Colon (tissue), 2 donors: ENCODE data around the gene MAML2.

Experiments used
- FAIRE-seq: peaks from 2 replicates; lab custom pipeline; 2012; peaks lifted over from hg19 to GRCh38; lab: Jason Lieb, UNC
- donor health status: control.
- donor health status: control.

Gene MAML2

DNA sequence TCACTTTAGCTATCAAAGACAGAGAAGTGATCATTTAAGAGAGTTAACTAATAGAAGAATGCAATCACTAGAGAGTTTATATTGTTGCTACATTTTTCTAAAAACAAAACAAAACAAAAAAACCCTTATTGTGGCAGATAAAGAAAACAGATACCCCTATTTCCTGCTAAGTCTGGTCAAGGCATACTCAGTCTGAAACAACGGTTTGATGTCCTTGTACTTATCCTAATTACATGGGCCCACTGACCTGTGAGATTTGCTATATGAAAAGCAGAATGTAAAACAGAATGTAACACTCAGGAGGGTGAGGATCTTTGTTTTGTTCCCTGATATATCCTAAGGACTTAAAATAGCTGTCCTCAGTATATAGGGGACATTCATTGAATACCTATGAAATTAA, 24.6 kb downstream of the MAML2 start:
- no peak for FAIRE-seq

DNA sequence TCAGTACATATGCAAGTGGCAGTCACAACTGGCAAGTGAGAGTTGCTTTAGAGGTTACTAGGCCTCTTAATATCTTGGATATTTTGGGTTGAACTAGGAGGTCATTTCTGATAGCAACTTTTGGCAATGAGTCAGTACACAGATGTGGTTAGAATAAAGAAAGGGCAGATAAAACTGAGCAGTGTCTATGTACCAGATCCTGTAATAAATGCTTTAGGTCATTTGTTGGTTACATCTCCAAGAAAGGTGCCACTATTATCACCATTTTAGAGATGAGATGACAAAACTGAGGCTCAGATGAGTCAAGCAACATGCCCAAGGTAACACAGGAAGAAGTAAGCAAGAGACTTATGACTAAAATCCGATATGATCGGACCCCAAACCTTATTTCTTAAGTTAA, 25.0 kb downstream of the MAML2 start:
- no peak for FAIRE-seq

DNA sequence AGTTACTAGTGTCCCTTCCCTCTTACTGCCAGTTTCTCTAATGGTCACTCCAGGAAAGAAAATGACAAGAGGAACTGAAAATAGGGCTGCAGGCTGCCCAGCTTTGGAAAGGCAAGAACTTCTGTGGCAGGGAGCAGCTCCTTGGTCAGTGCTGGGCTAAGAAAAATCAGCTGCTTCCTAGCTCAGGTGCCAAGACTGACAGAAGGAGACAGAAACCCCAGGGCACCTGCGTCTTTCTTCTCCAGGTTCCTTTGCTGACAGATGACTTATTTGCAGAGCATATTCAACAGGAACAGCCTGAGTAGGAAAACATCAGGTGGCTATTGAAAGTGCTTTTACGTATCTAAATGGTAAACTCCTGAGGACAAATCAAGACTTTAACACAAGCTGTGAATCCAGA, 25.4 kb downstream of the MAML2 start:
- no peak for FAIRE-seq

DNA sequence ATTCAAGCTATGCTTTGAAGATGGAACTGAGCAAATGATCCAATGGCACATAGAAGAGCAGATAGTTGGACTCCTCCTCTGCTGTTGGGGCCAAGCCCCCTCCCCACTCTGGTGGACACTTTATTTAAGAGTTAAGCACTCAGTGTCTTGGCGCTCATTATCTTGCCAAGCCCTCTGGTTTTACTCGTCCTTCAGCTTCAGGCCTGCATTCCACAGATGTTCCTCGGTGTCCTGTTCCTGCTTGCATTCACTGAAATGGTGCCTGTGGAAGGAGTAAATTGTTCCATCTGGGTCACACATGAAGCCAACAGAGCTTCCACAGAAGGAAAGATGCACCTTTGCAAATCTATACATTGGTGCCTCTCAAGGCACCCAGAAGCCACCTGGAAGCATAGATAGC, 26.1 kb downstream of the MAML2 start:
- no peak for FAIRE-seq

DNA sequence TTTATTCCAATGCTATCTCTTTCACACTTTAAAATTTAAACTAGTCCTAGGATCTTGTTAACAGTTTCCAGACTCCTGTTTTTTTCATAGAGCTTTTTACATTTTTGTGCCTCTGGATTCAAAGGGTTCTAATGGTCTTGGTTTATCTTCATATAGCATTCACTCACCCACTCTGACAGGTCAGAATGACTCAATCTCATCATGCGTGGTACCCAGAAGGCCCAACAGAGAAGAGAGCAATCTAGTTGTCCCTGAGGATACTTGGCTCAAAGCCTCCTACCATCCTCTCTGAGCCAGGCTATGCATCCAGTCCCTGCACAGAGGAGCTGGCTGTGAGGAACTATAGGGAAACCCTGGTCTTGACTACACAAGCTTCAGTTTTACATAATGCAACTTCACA, 27.5 kb downstream of the MAML2 start:
- FAIRE-seq, result no peak

DNA sequence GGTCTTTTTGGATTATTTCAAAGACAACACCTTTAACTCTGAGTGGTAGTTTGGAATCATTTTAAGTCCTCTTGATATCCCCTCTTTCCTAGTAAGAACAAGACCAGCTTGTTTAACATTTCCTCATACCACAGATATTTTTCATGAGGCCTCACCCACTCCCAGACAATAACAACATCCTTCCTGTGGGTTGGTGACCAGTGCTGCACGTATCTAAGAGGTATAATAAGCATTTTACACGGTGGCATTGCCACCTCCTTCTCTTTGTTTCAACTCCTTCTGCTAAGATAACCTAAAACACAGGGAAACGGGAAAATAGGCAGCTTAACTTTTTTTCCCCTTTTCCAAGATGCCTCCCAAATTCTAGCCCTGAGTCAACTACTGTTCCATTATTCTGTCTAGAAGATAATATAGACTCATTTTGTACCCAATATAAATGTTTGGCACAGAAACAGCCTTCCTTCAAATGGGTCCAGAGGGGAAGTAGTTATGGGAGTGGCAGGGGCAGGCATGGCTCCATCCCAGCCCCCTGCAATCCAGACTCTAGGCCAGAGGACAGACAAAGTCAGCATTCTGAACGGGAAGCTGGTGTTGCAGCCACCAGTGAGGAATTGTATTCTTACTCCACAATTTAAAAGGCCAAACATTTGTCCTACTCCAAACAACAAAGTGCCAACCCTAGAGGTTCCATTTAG, 28.5 kb downstream of the MAML2 start:
- no peak for FAIRE-seq

DNA sequence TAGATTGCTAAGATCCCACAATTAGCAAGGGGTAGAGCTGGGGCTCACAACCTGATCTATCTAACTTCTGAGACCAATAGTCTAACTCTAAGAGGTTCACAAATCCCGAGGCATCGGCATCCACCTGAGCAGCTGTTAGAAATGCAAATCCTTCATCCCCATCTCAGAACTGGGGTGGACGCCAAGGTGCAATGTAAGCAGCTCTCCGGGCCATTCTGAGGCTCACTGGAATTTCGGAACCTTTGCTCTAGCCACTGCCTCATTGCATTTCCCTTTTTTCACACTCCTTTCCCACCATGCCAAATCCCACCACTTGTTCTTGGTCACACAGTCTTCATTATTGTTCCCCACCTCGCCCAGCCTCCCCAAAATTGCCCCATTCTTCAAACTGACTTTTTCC, 29.8 kb downstream of the MAML2 start:
- FAIRE-seq, result no peak

DNA sequence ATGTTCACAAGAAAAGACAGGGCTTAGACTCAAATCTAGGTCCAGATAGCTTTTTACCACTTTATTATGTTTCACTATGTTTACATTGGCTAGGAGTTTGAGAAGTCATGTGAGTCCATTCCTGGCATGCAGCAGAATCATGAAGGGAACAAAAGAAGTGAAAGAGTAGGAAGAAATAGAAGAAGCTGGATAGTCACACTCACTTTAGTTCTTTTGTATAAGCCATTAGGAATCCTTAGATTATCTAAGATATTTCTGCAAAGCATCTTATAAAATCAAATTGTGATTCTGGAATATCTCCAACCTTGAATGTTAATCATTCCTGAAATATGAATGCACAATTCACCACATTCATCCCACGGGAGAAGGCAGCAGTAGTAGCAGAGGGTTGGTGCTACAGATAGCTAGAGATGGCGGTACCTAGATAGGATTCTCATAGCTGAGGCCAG, 31.9 kb downstream of the MAML2 start:
- no peak for FAIRE-seq

DNA sequence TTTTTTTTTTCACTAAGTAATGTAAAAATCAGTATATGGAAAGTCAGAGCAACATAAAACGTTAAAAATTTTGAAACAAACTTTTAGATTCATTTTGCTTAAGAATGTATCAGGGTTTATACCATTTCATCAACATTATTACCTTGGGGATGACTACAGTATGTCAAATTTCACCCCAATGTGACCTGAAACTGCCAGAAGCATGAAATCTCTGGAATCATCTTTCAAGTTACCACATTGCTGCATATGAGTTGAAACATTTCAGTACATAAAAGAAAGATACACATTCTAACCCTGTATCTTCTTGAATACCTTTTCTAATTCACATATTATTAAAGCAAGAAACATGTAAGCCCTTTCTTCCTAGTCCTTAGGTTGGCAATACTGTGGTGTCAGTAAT, 32.8 kb downstream of the MAML2 start:
- FAIRE-seq, result no peak

DNA sequence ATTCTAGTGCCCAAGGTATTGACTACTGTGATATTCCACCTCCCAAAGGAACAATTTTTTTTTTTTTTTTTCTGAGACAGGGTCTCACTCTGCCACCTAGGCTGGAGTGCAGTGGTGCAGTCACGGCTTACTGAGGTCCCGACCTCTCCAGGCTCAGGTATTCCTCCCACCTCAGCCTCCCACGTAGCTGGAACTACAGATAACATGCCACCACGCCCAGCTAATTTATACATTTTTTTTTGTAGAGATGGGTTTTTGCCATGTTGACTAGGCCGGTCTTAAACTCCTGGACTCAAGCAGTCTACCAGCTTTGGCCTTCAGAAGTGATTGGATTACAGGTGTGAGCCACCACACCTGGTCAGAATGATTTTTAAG, 33.4 kb downstream of the MAML2 start:
- FAIRE-seq, result no peak

DNA sequence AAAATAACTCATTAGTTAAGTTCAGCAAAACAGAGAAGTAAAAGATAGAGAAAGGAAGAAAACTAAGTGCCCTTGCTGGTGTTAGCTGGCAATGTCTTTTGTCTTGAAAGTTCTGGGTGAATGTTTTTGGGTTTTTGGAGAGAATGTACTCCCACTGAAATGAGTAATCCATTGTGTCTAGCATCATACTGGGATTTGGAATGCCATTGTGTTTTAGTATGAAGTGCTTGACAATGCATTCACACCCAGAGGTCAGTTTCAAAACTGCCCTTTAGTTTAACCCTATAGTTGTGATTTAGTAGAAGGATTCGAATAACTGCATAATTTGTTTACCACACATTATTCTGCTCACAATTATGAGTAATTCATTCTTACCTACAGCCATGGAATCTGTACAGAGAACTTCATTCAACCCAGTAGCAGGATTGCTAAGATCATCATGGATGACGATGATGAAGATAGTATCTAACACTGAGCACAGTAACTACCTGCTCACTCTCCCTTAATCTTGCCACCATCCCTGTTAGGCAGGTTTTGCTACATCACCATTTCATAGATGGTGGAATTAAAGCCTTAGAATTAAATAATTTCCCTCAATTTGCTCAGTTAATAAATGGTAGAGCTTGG, 33.9 kb downstream of the MAML2 start:
- no peak for FAIRE-seq

DNA sequence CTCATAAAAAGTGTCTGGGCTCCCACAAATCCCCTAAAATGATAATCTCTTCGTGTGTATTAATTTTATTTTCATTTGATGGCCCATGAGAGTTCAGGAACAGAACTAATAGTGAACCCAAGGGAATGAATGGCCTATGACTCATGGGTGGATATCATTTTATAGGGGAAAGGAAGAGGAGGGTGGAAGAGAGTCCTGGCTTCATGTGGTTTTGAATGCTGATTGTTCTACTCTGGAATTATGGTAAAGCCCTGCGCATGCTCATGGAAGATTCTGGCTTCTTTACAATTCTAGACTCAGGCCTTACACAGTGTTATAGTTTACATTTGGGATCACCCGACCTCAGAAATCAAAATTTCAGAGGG, 35.2 kb downstream of the MAML2 start:
- FAIRE-seq, result no peak

DNA sequence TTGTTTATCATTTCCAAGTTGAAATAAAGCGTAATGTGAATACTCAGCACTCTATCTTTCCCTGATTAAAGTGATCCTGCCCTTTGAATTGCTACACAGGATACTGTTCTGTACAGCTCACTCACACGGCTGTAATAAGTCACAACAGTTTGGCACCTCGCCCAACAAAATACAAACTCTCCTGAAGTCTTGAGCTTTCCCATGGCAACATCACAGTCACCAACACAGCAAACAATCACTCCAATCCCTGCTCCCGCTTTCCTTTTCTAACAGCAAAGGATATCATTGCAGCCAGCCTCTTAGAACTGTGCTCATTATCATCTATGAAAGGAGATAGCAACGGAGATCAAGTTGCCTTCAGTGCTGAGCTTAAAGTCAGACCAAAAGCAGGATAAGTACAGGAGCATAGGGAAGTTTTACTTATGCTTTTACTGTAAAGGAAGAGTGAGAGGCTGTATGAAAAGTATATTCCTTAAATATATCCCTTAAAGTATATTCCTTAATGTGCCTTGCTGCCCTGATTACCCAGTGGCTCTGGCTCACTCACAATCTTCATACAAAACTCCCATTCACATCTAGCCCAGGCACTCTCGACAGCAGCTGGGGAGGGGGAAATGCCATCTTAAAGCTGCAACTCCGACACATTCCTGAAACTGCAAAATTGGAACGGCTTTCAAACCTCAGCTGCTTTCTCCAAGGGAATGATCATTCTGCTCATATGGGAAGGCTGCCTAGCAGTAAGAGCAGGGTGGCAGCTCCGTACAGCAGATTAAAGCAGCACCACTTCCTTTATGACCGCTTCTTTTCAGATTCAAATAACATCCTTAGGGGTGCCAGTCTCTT, 35.8 kb downstream of the MAML2 start:
- FAIRE-seq, result peak; percentile 60

DNA sequence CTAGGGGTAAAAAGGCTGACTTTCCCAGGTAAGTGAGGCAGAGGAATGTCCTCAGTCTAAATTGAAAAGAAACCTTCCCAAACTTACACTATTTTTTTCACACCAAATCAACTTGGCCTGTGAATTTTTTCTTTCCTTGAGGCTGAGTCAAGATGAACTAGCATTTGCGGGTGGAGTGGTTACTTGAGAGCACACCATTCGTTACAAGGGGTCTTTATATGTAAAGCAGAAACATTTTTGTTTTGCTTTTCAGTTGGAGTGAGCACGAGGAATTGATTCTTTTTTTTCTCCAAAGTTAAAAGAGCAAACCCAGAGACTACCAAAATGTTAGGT, 36.4 kb downstream of the MAML2 start:
- no peak for FAIRE-seq

DNA sequence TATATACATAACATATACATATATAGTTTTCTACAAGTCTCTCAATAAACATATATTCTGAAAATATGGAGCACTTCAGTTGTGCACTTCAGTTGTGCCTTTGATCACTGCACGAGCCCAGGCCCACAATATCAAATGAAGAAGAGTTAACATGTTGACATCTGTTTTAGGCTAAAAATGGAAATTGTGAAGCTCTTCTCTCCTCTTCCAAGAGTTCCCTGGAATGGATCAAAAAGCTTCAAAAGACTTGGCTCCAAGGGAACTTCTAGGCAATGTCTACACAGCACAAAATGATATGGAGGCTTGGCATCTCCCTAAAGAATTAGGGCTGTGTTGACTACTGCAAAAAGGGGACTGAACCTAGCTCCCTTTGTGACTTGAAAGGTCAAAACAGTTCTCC, 36.9 kb downstream of the MAML2 start:
- no peak for FAIRE-seq

DNA sequence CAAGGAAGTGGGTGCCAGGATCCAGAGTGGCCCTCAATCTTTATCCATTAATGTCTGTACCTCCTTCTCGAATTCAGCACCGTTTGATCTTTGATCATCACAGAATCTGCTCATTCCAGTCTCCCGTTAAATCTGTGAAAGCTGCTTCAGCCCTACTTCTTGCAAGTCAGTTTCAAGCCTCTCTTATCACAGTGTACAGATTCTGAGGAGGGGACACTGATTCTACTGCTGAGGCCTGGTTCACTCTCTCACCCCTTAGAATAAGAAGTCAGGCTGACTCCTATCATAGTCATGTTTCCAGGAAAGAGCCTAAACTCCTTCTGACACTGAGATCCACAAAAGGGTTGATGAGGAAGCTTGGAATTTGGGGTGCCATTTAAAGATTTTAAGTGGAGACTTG, 39.0 kb downstream of the MAML2 start:
- no peak for FAIRE-seq

DNA sequence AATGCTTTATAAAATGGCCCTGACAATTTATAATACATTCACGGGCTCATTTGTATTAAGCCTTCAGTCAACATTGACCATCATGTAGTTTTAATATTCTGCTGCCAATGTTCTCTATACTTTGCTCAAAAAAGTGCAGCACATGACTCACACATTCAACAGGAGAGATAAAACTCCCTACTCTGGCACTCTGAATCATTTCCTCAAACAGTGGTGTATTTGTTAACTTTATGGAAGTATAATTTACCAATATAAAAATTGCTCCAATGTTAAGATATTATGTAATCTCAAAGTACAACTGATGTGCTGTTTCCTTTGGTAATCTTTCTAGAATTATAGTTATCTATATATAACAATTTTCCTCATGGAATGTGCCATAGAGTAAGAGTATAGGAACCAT, 39.9 kb downstream of the MAML2 start:
- FAIRE-seq, result no peak

DNA sequence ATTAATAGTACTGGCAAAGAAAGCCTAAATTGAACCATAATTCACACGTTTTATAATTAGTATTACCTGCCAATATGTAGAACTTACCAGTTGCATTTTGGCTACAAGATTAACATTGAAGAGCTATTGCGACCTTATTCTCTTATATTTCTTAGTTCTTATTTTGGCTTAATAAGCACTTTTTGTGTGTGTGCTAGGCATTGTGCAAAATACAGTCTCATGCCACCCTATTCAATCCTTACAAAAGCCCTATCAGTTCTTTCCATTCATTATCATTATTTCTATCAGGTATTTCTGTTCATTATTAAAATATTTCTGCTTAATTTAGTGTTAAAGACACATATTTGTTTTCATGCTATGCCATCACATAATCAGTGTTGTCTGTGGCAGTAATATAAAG, 41.2 kb downstream of the MAML2 start:
- no peak for FAIRE-seq

DNA sequence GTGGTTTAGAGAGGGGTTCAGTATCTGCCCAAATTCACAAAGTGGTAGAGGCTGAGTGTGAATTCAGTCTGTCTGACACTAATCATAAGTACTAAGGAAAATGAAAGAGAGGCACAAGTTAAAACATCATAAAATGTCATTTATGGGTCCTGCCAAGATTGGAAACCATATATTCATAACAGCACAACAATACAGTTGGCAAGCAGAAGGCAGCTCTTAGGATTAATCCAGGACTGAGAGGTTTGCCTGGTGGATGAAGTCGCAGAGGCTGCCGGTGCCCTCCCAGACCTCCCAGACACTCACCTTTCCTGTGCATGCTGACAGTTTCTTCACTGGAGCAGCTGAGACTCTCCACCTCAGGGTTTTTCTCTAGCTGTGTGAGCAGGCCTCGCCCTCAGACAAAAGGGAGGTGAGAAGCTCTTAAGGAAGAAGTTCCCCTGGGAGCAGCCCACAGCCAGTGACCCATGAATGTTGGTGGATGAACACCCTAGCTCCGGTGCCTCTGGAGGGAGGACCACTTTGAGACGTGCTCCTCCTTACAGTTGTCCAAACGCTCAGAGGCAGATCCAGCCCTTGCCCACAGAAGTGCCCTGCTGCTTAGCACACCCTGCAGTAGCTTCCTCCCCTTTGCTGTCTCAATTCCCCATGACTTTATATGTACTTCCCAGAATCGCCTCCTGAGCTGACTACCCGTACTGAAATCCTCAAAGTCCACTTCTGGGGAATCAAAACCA, 43.7 kb downstream of the MAML2 start:
- no peak for FAIRE-seq

DNA sequence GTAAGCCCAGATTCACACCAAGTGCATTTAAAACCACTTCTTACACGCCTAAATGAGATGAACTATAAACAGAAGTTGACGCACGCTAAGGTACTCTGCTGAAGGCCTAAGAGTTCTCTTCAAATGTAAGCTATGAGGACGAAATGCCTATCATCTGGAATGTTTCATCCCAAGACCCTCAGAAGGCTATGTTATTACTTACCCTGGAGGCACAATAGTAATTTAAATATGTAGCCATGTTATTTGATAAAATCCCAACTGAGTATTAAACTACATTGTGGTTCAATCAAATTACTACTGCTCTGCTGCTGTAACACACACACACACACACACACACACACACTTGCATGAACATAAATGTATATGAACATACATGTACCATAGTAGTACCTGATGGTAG, 47.6 kb downstream of the MAML2 start:
- FAIRE-seq, result no peak

DNA sequence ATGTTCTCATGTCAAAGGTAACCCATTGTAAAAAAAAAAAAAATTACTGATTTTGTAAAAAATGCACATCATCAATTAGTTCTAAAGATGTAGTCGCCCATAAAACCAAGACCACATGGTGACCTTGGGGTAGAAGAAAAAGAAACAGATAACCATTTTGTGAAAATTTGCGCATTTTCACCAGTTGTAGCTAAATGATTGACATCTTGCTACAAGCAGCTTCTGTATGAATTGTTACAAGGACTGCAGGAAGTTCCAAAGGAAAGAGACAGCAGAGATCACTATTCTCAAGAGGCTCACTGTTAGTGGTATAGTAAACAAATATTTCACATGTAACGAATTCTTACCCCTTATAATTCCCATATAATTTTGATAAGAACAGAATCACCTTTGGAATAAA, 48.7 kb downstream of the MAML2 start:
- FAIRE-seq, result peak; percentile 33

DNA sequence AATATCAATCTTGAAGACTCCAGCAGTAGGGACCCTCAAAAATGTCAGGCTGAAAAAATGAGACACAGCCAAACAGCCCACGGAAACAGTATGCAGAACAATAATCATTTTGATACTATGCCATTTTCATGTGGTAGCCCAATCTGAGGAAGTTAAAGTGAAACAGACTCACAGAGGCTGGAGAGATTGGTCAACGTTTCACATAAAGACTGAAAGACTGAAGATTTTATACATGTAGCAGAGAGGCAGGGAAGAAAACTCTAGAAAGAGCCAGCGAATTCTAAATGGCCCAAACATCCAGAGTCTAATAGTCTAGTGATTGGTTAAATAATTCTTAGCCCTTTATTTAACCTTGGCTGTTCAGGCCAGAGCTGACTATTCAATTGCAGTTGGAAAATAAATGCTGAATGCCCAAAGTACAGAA, 49.4 kb downstream of the MAML2 start:
- no peak for FAIRE-seq

DNA sequence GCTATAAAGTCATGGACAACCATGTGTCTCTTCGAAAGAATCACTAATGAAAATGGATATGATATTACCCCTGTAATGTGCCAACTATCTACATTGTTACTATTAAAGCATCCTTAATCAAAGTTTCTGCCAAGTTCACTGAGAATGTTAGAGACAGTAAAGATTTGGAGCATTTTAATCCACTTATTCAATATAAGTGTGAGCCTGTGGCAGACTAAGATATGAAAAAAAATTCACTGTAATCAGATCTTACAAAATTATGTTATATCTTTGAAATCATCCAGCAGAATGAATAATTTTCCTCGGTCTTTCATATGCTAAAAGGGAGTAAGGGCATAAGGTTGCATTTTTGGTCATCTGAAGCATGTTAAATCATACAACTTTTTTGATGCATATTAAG, 49.9 kb downstream of the MAML2 start:
- no peak for FAIRE-seq
